K562 (cell line): ENCODE data around the gene PDE4A. TPM values are rescaled to one million over a fixed set of nuclear protein-coding genes. Genes with fewer than 3 reads are reported as not detected.

Experiments used
- BRD9 ChIP-seq: fragments of 450-650 bp; IDR thresholded peaks from 2 replicates; pipeline ENCODE4 v1.6.1; 2018; ENCODE audit warnings: low read depth; ENCODE audit not compliant: partially characterized antibody
- GABPB1 ChIP-seq: sonication (generic); formaldehyde crosslinking; IDR thresholded peaks from 2 replicates; pipeline ENCODE4 v1.8.0; 2022; ENCODE audit warnings: mild to moderate bottlenecking, missing genetic modification reagents
- HCFC1 ChIP-seq: IDR thresholded peaks from 2 replicates; pipeline ENCODE4 v1.6.1; 2012; ENCODE audit warnings: low read depth, low read length, improper control_type of control experiment
- HDAC3 ChIP-seq: fragments of 450-650 bp; IDR thresholded peaks from 2 replicates; pipeline ENCODE4 v1.6.1; 2018; ENCODE audit warnings: borderline replicate concordance, mild to moderate bottlenecking, moderate library complexity; ENCODE audit not compliant: partially characterized antibody
- MAFF ChIP-seq: IDR thresholded peaks from 2 replicates; pipeline ENCODE4 v1.6.1; 2012; ENCODE audit warnings: low read length, improper control_type of control experiment
- MCM3 ChIP-seq: fragments of 450-650 bp; IDR thresholded peaks from 2 replicates; pipeline ENCODE4 v1.6.1; 2016
- PHTF2 ChIP-seq: fragments of 250-450 bp; sonication (Bioruptor Pico); IDR thresholded peaks from 2 replicates; pipeline ENCODE4 v1.5.0; 2021; ENCODE audit warnings: mild to moderate bottlenecking
- RBM17 ChIP-seq: fragments of 200-400 bp; formaldehyde crosslinking; IDR thresholded peaks from 2 replicates; pipeline ENCODE4 v1.6.1; 2017; ENCODE audit warnings: low read depth, mild to moderate bottlenecking, low read length, borderline replicate concordance
- SMARCA4 ChIP-seq: fragments of 450-650 bp; IDR thresholded peaks from 2 replicates; pipeline ENCODE4 v1.6.1; 2016
- YY1 ChIP-seq, 3 experiments: IDR thresholded peaks; 2 replicates each; pipeline ENCODE4 v1.6.1; 2011; ENCODE audit warnings: low read length in 2 of 3, mild to moderate bottlenecking in 2 of 3, moderate library complexity in 2 of 3, borderline replicate concordance in 1 of 3, control low read depth in 1 of 3, low read depth in 1 of 3; ENCODE audit not compliant: insufficient read depth in 3 of 3, insufficient replicate concordance in 2 of 3, control insufficient read depth in 1 of 3, insufficient read length in 1 of 3; ENCODE audit errors: extremely low read depth in 1 of 3
- ZNF316 ChIP-seq: fragments of 450-650 bp; IDR thresholded peaks from 2 replicates; pipeline ENCODE4 v1.6.1; 2016
- ZNF324 ChIP-seq: fragments of 250-450 bp; sonication (Bioruptor Pico); IDR thresholded peaks from 2 replicates; pipeline ENCODE4 v1.4.0; 2020; ENCODE audit warnings: mild to moderate bottlenecking
- ZNF583 ChIP-seq: fragments of 250-450 bp; sonication (Bioruptor Pico); IDR thresholded peaks from 2 replicates; pipeline ENCODE4 v1.4.0; 2020
- ZNF668 ChIP-seq: fragments of 250-450 bp; sonication (Bioruptor Pico); IDR thresholded peaks from 2 replicates; pipeline ENCODE4 v1.8.0; 2022; ENCODE audit warnings: mild to moderate bottlenecking, inconsistent platforms
- ZSCAN32 ChIP-seq: fragments of 450-650 bp; formaldehyde crosslinking; IDR thresholded peaks from 2 replicates; pipeline ENCODE4 v1.4.0; 2020; ENCODE audit warnings: mild to moderate bottlenecking, moderate library complexity
- polyA plus RNA-seq, 8 experiments: library from polyadenylated mRNA; depleted of rRNA in 4 of 8; stranded (reverse) in 5 of 8; unstranded in 3 of 8; fragments of >200 nt; fragmentation: Nextera tagmentation in 2 of 8; fragmentation: Illumina TruSeq in 1 of 8; extraction: Ambion mirVana in 2 of 8; extraction: Trizol in 1 of 8; gene quantifications; 2 replicates each; pipeline versions ENCODE4 v1.2.1 to v1.2.3, GENCODE V29; 2011 to 2014; ENCODE audit warnings: inconsistent platforms in 1 of 8, missing spikeins in 1 of 8
- total RNA-seq, 7 experiments: library from RNA; depleted of rRNA in 6 of 7; stranded (reverse); fragments of >200 nt in 6 of 7; fragmentation: Illumina TruSeq in 2 of 7; extraction: Trizol in 2 of 7; gene quantifications; 2 replicates each; pipeline versions ENCODE4 v1.2.1 to v1.2.3, GENCODE V29; 2011 to 2021; ENCODE audit warnings: low replicate concordance in 1 of 7
- TF ChIP-seq, protein P1 (sequence below): fragments of 450-650 bp; IDR thresholded peaks from 2 replicates; pipeline ENCODE4 v1.6.1; 2016; ENCODE audit warnings: mild to moderate bottlenecking, moderate library complexity
- TF ChIP-seq, protein P2 (sequence below): sonication (generic); formaldehyde crosslinking; IDR thresholded peaks from 2 replicates; pipeline ENCODE4 v1.5.0; 2020; ENCODE audit warnings: missing genetic modification reagents

The PDE4A gene
- total and polyA plus RNA-seq, 9 of the 15 experiments (the other 6 are each of a cell fraction or from before 2014, with no cell fraction given): 0.66 to 26.9 (median 4.6) TPM

DNA sequence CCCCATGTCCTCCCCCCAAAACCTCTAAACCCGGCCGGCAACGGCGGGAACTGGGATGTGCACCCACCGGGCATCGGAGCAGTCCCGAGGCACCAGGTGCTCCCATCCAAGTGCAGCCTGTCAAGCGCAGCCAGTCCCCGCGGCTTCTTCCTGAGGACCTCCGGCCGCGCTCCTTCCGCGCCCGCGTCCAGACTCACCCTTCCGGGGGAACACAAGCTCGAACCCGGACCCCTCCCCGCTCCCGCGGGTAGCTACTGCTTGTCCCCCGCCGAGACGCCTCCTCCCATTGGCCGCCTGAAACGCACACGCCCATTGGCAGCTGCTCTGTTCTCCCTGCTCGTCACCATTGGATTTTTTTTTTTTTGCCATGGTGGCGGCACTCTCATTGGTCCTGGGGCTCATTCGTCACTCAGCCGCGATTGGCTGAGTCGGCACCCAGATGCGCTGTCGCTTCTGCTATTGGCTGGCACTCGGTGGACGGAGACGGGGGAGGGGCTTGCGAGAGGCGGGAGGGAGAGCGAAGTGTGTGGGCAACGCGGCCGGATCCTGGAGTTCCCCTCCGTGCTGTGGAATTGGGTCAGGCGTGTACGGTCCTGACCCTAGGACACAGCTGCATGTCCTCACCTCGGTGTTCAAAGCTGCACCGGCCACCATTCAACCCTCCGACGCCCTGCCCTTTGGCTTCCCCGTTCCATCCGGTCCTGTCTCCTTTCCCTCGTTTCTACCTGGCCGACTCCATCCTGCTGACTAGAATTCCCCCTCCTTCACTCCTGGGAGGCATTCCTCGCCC is 39.8 kb upstream of the PDE4A start, which contains the start of gene TYK2 (continued):
- TF ChIP-seq, protein P1, sequence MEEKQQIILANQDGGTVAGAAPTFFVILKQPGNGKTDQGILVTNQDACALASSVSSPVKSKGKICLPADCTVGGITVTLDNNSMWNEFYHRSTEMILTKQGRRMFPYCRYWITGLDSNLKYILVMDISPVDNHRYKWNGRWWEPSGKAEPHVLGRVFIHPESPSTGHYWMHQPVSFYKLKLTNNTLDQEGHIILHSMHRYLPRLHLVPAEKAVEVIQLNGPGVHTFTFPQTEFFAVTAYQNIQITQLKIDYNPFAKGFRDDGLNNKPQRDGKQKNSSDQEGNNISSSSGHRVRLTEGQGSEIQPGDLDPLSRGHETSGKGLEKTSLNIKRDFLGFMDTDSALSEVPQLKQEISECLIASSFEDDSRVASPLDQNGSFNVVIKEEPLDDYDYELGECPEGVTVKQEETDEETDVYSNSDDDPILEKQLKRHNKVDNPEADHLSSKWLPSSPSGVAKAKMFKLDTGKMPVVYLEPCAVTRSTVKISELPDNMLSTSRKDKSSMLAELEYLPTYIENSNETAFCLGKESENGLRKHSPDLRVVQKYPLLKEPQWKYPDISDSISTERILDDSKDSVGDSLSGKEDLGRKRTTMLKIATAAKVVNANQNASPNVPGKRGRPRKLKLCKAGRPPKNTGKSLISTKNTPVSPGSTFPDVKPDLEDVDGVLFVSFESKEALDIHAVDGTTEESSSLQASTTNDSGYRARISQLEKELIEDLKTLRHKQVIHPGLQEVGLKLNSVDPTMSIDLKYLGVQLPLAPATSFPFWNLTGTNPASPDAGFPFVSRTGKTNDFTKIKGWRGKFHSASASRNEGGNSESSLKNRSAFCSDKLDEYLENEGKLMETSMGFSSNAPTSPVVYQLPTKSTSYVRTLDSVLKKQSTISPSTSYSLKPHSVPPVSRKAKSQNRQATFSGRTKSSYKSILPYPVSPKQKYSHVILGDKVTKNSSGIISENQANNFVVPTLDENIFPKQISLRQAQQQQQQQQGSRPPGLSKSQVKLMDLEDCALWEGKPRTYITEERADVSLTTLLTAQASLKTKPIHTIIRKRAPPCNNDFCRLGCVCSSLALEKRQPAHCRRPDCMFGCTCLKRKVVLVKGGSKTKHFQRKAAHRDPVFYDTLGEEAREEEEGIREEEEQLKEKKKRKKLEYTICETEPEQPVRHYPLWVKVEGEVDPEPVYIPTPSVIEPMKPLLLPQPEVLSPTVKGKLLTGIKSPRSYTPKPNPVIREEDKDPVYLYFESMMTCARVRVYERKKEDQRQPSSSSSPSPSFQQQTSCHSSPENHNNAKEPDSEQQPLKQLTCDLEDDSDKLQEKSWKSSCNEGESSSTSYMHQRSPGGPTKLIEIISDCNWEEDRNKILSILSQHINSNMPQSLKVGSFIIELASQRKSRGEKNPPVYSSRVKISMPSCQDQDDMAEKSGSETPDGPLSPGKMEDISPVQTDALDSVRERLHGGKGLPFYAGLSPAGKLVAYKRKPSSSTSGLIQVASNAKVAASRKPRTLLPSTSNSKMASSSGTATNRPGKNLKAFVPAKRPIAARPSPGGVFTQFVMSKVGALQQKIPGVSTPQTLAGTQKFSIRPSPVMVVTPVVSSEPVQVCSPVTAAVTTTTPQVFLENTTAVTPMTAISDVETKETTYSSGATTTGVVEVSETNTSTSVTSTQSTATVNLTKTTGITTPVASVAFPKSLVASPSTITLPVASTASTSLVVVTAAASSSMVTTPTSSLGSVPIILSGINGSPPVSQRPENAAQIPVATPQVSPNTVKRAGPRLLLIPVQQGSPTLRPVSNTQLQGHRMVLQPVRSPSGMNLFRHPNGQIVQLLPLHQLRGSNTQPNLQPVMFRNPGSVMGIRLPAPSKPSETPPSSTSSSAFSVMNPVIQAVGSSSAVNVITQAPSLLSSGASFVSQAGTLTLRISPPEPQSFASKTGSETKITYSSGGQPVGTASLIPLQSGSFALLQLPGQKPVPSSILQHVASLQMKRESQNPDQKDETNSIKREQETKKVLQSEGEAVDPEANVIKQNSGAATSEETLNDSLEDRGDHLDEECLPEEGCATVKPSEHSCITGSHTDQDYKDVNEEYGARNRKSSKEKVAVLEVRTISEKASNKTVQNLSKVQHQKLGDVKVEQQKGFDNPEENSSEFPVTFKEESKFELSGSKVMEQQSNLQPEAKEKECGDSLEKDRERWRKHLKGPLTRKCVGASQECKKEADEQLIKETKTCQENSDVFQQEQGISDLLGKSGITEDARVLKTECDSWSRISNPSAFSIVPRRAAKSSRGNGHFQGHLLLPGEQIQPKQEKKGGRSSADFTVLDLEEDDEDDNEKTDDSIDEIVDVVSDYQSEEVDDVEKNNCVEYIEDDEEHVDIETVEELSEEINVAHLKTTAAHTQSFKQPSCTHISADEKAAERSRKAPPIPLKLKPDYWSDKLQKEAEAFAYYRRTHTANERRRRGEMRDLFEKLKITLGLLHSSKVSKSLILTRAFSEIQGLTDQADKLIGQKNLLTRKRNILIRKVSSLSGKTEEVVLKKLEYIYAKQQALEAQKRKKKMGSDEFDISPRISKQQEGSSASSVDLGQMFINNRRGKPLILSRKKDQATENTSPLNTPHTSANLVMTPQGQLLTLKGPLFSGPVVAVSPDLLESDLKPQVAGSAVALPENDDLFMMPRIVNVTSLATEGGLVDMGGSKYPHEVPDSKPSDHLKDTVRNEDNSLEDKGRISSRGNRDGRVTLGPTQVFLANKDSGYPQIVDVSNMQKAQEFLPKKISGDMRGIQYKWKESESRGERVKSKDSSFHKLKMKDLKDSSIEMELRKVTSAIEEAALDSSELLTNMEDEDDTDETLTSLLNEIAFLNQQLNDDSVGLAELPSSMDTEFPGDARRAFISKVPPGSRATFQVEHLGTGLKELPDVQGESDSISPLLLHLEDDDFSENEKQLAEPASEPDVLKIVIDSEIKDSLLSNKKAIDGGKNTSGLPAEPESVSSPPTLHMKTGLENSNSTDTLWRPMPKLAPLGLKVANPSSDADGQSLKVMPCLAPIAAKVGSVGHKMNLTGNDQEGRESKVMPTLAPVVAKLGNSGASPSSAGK: peak; percentile 96
- peak in 2 of 3 experiments; percentile 8 to 33 for TF ChIP-seq YY1 (IDR thresholded peaks at IDR 0.05; ENCODE audit: borderline replicate concordance in 1 of 3, control insufficient read depth in 1 of 3, extremely low read depth in 1 of 3, insufficient read depth in 3 of 3, insufficient read length in 1 of 3, insufficient replicate concordance in 2 of 3, low read depth in 1 of 3, low read length in 2 of 3)
- peak; percentile 62; the same call in 1 of the 2 replicates for TF ChIP-seq GABPB1 (CRISPR knock-in tag)
- no peak for TF ChIP-seq ZNF583 (CRISPR knock-in tag)
- no peak for TF ChIP-seq ZSCAN32 (CRISPR knock-in tag)
- peak; percentile 62 for TF ChIP-seq HCFC1
- TF ChIP-seq, protein P2, sequence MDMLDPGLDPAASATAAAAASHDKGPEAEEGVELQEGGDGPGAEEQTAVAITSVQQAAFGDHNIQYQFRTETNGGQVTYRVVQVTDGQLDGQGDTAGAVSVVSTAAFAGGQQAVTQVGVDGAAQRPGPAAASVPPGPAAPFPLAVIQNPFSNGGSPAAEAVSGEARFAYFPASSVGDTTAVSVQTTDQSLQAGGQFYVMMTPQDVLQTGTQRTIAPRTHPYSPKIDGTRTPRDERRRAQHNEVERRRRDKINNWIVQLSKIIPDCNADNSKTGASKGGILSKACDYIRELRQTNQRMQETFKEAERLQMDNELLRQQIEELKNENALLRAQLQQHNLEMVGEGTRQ (CRISPR knock-in tag): no peak
- TF ChIP-seq ZNF316: peak; percentile 93
- no peak for TF ChIP-seq MAFF
- no peak for TF ChIP-seq PHTF2 (CRISPR knock-in tag)
- no peak for TF ChIP-seq ZNF324
- TF ChIP-seq BRD9: peak; percentile 56
- no peak for TF ChIP-seq HDAC3
- no peak for TF ChIP-seq SMARCA4
- TF ChIP-seq RBM17: no peak
- TF ChIP-seq ZNF668 (CRISPR knock-in tag): no peak
- TF ChIP-seq MCM3: no peak
